HCT116 (cell line): ENCODE data around the gene RAPGEF3. TPM values are rescaled to one million over a fixed set of nuclear protein-coding genes. Genes with fewer than 3 reads are reported as not detected.

Source experiments
- ATAC-seq: fragments of 200-7000 bp; cut with Tn5 transposase; 2 replicates; pipeline ENCODE4 v1.9.1; 2020; ENCODE audit warnings: mild to moderate bottlenecking, moderate library complexity
- BruUV-seq: library from RNA; stranded (reverse); fragments of 400-500 nt; replicated peaks from 2 replicates; lab custom pipeline; 2021; lab: Mats Ljungman, UMichigan
- CTCF ChIA-PET: fragments of 300-600 bp; sonication (Branson Sonifier 250); formaldehyde crosslinking; loops from one replicate; lab custom pipeline; 2021; ENCODE audit warnings: antibody characterized with exemption; lab: Charles Lee
- POLR2A ChIA-PET: fragments of 300-600, 350-600 bp; sonication (Branson Sonifier 250); formaldehyde crosslinking; loops from one replicate; lab custom pipeline; 2021; ENCODE audit warnings: antibody characterized with exemption; lab: Charles Lee
- RAD21 ChIA-PET, 2 experiments: fragments of 300-600 bp; sonication (Branson Sonifier 250); formaldehyde crosslinking; loops; one replicate each; lab custom pipeline; 2023; ENCODE audit warnings: low total read pairs in 2 of 2; ENCODE audit not compliant: uncharacterized antibody in 2 of 2, unreplicated experiment in 2 of 2, low non-redundant PET in 1 of 2; lab: Charles Lee
- DNase-seq: peaks from one replicate; pipeline ENCODE4 v3.0.0-alpha.2; 2010; ENCODE audit warnings: low read depth, low spot score
- H2AFZ ChIP-seq: fragments of 200-600 bp; shearing (Covaris generic), sonication (generic); 2 replicates; pipeline ENCODE4 v1.6.1; 2017; ENCODE audit warnings: low read depth, mixed run types, mixed read lengths, antibody characterized with exemption, low read length; ENCODE audit not compliant: poor library complexity, severe bottlenecking
- H3K27ac ChIP-seq: 2 replicates; pipeline ENCODE4 v1.5.1; 2012; ENCODE audit warnings: low read depth, low read length
- H3K27me3 ChIP-seq: fragments of 200-600 bp; sonication (generic); 2 replicates; pipeline ENCODE4 v1.6.1; 2016; ENCODE audit warnings: mixed run types, low read length, mixed read lengths; ENCODE audit not compliant: insufficient read depth
- H3K36me3 ChIP-seq, 2 experiments: fragments of 200-500 bp in 1 of 2; fragments of 200-600 bp in 1 of 2; sonication (Bioruptor generic) in 1 of 2; sonication (generic) in 1 of 2; 2 replicates each; pipeline versions ENCODE4 v1.5.1 to v1.6.1; 2014 to 2016; ENCODE audit warnings: low read length in 2 of 2, inconsistent platforms in 1 of 2, mixed read lengths in 1 of 2, mixed run types in 1 of 2; ENCODE audit not compliant: insufficient read depth in 2 of 2, control insufficient read depth in 1 of 2
- H3K4me1 ChIP-seq, 2 experiments: fragments of 200-600 bp in 1 of 2; sonication (generic) in 1 of 2; 2 replicates each; pipeline versions ENCODE4 v1.5.1 to v1.6.1; 2012 to 2017; ENCODE audit warnings: low read length in 2 of 2, inconsistent platforms in 1 of 2, mild to moderate bottlenecking in 1 of 2, mixed read lengths in 1 of 2, mixed run types in 1 of 2, moderate library complexity in 1 of 2; ENCODE audit not compliant: insufficient read depth in 2 of 2, control insufficient read depth in 1 of 2
- H3K4me2 ChIP-seq: fragments of 200-600 bp; sonication (generic); 2 replicates; pipeline ENCODE4 v1.6.1; 2017; ENCODE audit warnings: mixed run types, low read length, mixed read lengths
- H3K4me3 ChIP-seq, 2 experiments: fragments of 200-600 bp in 1 of 2; sonication (generic) in 1 of 2; replicated peaks in 1 of 2; 2 replicates each; pipeline ENCODE4 v1.5.1; 2011 to 2016; ENCODE audit warnings: low read length in 2 of 2, control low read depth in 1 of 2, low read depth in 1 of 2, mild to moderate bottlenecking in 1 of 2, mixed read lengths in 1 of 2, mixed run types in 1 of 2
- H3K79me2 ChIP-seq: fragments of 200-600 bp; sonication (generic); 2 replicates; pipeline ENCODE4 v1.6.1; 2017; ENCODE audit warnings: mild to moderate bottlenecking, mixed run types, low read length, moderate library complexity, mixed read lengths; ENCODE audit not compliant: insufficient read depth
- H3K9ac ChIP-seq: fragments of 200-600 bp; sonication (generic); 2 replicates; pipeline ENCODE4 v1.6.1; 2016; ENCODE audit warnings: low read length, mixed read lengths
- H3K9me2 ChIP-seq: fragments of 200-600 bp; sonication (generic), shearing (Covaris generic); 2 replicates; pipeline ENCODE4 v1.6.1; 2017; ENCODE audit warnings: mixed run types, mild to moderate bottlenecking, moderate library complexity; ENCODE audit not compliant: insufficient read depth
- H3K9me3 ChIP-seq, 2 experiments: fragments of 200-500 bp in 1 of 2; fragments of 200-600 bp in 1 of 2; sonication (Bioruptor generic) in 1 of 2; sonication (generic) in 1 of 2; 2 replicates each; pipeline ENCODE4 v1.6.1; 2014 to 2017; ENCODE audit warnings: low read length in 2 of 2, mixed read lengths in 2 of 2, inconsistent platforms in 1 of 2, low read depth in 1 of 2, mild to moderate bottlenecking in 1 of 2, mixed run types in 1 of 2, moderate library complexity in 1 of 2; ENCODE audit not compliant: control insufficient read depth in 1 of 2, insufficient read depth in 1 of 2
- H4K20me1 ChIP-seq: fragments of 200-600 bp; sonication (generic), shearing (Covaris generic); 2 replicates; pipeline ENCODE4 v1.6.1; 2017; ENCODE audit warnings: mixed run types, mild to moderate bottlenecking, moderate library complexity; ENCODE audit not compliant: insufficient read depth
- CEBPB ChIP-seq: IDR thresholded peaks from 2 replicates; pipeline ENCODE4 v1.6.1; 2012; ENCODE audit warnings: low read depth
- EZH2 ChIP-seq: fragments of 200-600 bp; sonication (generic); IDR thresholded peaks from 2 replicates; pipeline ENCODE4 v1.6.1; 2017; ENCODE audit warnings: antibody characterized with exemption, mixed run types
- FOSL1 ChIP-seq: IDR thresholded peaks from 2 replicates; pipeline ENCODE4 v1.6.1; 2012; ENCODE audit warnings: low read depth
- JUND ChIP-seq: IDR thresholded peaks from 2 replicates; pipeline ENCODE4 v1.6.1; 2012
- POLR2A ChIP-seq: IDR thresholded peaks from 2 replicates; pipeline ENCODE4 v1.7.0; 2011; ENCODE audit warnings: borderline replicate concordance; ENCODE audit not compliant: insufficient read depth, insufficient read length; ENCODE audit errors: extremely low read depth
- RAD21 ChIP-seq: IDR thresholded peaks from 2 replicates; pipeline ENCODE4 v1.6.1; 2012; ENCODE audit warnings: low read depth, mild to moderate bottlenecking
- SIN3A ChIP-seq: IDR thresholded peaks from 2 replicates; pipeline ENCODE4 v1.6.1; 2012; ENCODE audit warnings: low read depth
- SP1 ChIP-seq: IDR thresholded peaks from 2 replicates; pipeline ENCODE4 v1.6.1; 2012; ENCODE audit warnings: low read depth
- SRF ChIP-seq: IDR thresholded peaks from 2 replicates; pipeline ENCODE4 v1.6.1; 2012; ENCODE audit warnings: low read depth
- TCF7L2 ChIP-seq: IDR thresholded peaks from 2 replicates; pipeline ENCODE4 v1.7.0; 2011; ENCODE audit warnings: borderline replicate concordance, inconsistent platforms; ENCODE audit not compliant: insufficient read depth, insufficient read length; ENCODE audit errors: extremely low read depth
- intact Hi-C: fragments of 100-400 bp; cut with micrococcal nuclease; formaldehyde crosslinking; loops from 2 replicates; pipeline ENCODE4 v1.10.0; 2022
- total RNA-seq: library from RNA; stranded (reverse); gene quantifications from one replicate; pipeline ENCODE4 v1.2.1, GENCODE V29; 2021; ENCODE audit not compliant: unreplicated experiment
- TF ChIP-seq, protein P1 (sequence below): IDR thresholded peaks from 2 replicates; pipeline ENCODE4 v1.6.1; 2011; ENCODE audit warnings: mild to moderate bottlenecking, low read length, moderate library complexity; ENCODE audit not compliant: insufficient replicate concordance; ENCODE audit errors: extremely low read depth
- TF ChIP-seq, protein P2 (sequence below), 3 experiments: fragments of 200-600 bp in 1 of 3; sonication (generic) in 1 of 3; IDR thresholded peaks in 2 of 3; conservative IDR thresholded peaks in 1 of 3; 2 replicates each; pipeline ENCODE4 v1.5.1; 2012 to 2017; ENCODE audit warnings: low read depth in 2 of 3, low read length in 2 of 3, antibody characterized with exemption in 1 of 3, borderline replicate concordance in 1 of 3, control low read depth in 1 of 3, mild to moderate bottlenecking in 1 of 3, mixed read lengths in 1 of 3, mixed run types in 1 of 3, moderate library complexity in 1 of 3; ENCODE audit not compliant: insufficient read depth in 1 of 3

RAPGEF3 gene
- total RNA-seq, 1 experiment from 2014 or later = 1.8 TPM

DNA sequence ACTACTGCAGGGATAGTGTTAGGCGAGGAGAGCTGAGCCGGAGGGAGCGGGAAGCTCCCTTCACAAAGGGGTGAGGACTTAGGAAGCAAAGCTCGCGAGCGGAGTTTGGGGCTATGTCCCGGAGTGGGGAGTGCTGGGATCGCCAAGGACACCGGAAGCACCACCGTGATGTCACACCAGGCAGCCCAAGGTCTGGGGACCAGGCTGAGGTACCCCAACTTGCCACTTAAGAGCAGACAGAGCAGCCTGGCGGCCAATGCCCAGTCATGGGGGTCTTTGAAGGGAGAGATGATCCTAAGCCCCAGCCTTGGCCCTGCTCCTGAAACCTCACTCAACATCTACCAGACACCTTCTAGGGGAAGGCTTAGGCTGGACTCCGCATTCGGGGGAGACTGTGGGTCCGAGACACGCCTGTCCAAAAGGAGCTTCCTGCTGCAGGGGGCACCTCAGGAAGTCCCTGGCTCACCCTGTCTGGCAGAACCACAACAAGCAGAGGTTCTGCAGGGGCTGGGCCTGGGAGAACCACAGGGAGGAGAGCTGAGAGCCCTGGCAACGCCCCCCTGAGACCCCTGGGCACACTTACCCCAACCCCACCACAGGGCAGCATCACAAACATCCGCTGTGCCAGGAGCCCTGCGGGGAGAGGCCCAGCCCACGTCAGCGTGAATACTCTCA lies 32.1 kb upstream of the RAPGEF3 start:
- H3K4me1 ChIP-seq = no peaks in the 10 kb centered on the region

More for the DNA sequence above, 32.1 kb upstream of the RAPGEF3 start:
- POLR2A ChIA-PET = no interaction called here
- H2AFZ ChIP-seq = no peak overlapping the region
- CTCF ChIA-PET = interaction anchor here (1.2 to 2.1 kb wide), 2 partner anchors 12 to 47 kb away, joined by 3 to 9 read pairs (median 8); no protein-coding TSS in a partner anchor
- no peak overlapping the region for H3K27ac ChIP-seq
- no peaks in the 10 kb centered on the region for H3K9me2 ChIP-seq
- H3K79me2 ChIP-seq = no peaks in the 10 kb centered on the region
- no TSS peak for BruUV-seq
- no peaks in the 10 kb centered on the region for H3K9me3 ChIP-seq
- no peaks in the 10 kb centered on the region for H4K20me1 ChIP-seq
- H3K27me3 ChIP-seq = no peaks in the 10 kb centered on the region
- no peak overlapping the region for H3K9ac ChIP-seq
- H3K4me2 ChIP-seq = no peak overlapping the region
- no peak for ATAC-seq
- RAD21 ChIA-PET = no interaction called here
- H3K4me3 ChIP-seq = no peak overlapping the region
- TF ChIP-seq EZH2 = no peak
- no peak for TF ChIP-seq TCF7L2
- no peak for TF ChIP-seq POLR2A
- no peak for TF ChIP-seq CEBPB
- TF ChIP-seq, protein P1, sequence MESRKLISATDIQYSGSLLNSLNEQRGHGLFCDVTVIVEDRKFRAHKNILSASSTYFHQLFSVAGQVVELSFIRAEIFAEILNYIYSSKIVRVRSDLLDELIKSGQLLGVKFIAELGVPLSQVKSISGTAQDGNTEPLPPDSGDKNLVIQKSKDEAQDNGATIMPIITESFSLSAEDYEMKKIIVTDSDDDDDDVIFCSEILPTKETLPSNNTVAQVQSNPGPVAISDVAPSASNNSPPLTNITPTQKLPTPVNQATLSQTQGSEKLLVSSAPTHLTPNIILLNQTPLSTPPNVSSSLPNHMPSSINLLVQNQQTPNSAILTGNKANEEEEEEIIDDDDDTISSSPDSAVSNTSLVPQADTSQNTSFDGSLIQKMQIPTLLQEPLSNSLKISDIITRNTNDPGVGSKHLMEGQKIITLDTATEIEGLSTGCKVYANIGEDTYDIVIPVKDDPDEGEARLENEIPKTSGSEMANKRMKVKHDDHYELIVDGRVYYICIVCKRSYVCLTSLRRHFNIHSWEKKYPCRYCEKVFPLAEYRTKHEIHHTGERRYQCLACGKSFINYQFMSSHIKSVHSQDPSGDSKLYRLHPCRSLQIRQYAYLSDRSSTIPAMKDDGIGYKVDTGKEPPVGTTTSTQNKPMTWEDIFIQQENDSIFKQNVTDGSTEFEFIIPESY = no peak
- TF ChIP-seq SP1 = no peak
- TF ChIP-seq, protein P2, sequence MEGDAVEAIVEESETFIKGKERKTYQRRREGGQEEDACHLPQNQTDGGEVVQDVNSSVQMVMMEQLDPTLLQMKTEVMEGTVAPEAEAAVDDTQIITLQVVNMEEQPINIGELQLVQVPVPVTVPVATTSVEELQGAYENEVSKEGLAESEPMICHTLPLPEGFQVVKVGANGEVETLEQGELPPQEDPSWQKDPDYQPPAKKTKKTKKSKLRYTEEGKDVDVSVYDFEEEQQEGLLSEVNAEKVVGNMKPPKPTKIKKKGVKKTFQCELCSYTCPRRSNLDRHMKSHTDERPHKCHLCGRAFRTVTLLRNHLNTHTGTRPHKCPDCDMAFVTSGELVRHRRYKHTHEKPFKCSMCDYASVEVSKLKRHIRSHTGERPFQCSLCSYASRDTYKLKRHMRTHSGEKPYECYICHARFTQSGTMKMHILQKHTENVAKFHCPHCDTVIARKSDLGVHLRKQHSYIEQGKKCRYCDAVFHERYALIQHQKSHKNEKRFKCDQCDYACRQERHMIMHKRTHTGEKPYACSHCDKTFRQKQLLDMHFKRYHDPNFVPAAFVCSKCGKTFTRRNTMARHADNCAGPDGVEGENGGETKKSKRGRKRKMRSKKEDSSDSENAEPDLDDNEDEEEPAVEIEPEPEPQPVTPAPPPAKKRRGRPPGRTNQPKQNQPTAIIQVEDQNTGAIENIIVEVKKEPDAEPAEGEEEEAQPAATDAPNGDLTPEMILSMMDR (IDR thresholded peaks at IDR 0.05 in 2 of 3, conservative IDR thresholded peaks at IDR 0.05 in 1 of 3; ENCODE audit: borderline replicate concordance in 1 of 3, insufficient read depth in 1 of 3, low read depth in 2 of 3, low read length in 2 of 3) = no peak
- TF ChIP-seq SRF = no peak
- no peak for TF ChIP-seq JUND
- TF ChIP-seq RAD21 = no peak
- no peak for TF ChIP-seq SIN3A
- TF ChIP-seq FOSL1 = no peak
- intact Hi-C loops = no loop called here
- DNase-seq = no peak
- H3K36me3 ChIP-seq = peaks cover 16 to 17% of the 10 kb centered on the region in 2 experiments; a peak in 3 of 4 replicates
